SK-N-SH treated with all-trans-retinoic acid at 6 μM for 48 hours (cell line): ENCODE measurements around the gene GLYR1.

Source experiments
- ATAC-seq: fragments of 200-7000 bp; cut with Tn5 transposase; 3 replicates; pipeline ENCODE4 v1.9.1; 2020; ENCODE audit warnings: mild to moderate bottlenecking, moderate library complexity
- ARNTL ChIP-seq: fragments of 450-650 bp; formaldehyde crosslinking; IDR thresholded peaks from 2 replicates; pipeline ENCODE4 v1.5.0; 2020; ENCODE audit warnings: low read depth, mild to moderate bottlenecking, moderate library complexity, borderline replicate concordance
- BACH2 ChIP-seq: fragments of 250-450 bp; sonication (Bioruptor Pico); IDR thresholded peaks from 2 replicates; pipeline ENCODE4 v1.9.0; 2021; ENCODE audit warnings: mild to moderate bottlenecking, borderline replicate concordance
- CSDC2 ChIP-seq: fragments of 250-450 bp; sonication (Bioruptor Pico); IDR thresholded peaks from 2 replicates; pipeline ENCODE4 v1.5.0; 2020; ENCODE audit warnings: mild to moderate bottlenecking, moderate library complexity
- CSRNP3 ChIP-seq: fragments of 250-450 bp; sonication (Bioruptor Pico); IDR thresholded peaks from 2 replicates; pipeline ENCODE4 v1.5.1; 2021; ENCODE audit warnings: mild to moderate bottlenecking, moderate library complexity
- GLIS3 ChIP-seq: fragments of 250-450 bp; sonication (Bioruptor Pico); IDR thresholded peaks from 2 replicates; pipeline ENCODE4 v1.5.0; 2020; ENCODE audit warnings: mild to moderate bottlenecking, moderate library complexity
- ISL1 ChIP-seq: fragments of 250-450 bp; sonication (Bioruptor Pico); IDR thresholded peaks from 2 replicates; pipeline ENCODE4 v2.1.2; 2022; ENCODE audit warnings: mild to moderate bottlenecking, moderate library complexity
- OSR1 ChIP-seq: fragments of 250-450 bp; sonication (Bioruptor Pico); IDR thresholded peaks from 2 replicates; pipeline ENCODE4 v1.8.0; 2022; ENCODE audit warnings: moderate library complexity, mild to moderate bottlenecking, inconsistent platforms
- PATZ1 ChIP-seq: fragments of 250-450 bp; sonication (Bioruptor Pico); IDR thresholded peaks from 2 replicates; pipeline ENCODE4 v1.8.0; 2020; ENCODE audit warnings: mild to moderate bottlenecking, moderate library complexity, borderline replicate concordance
- POU6F1 ChIP-seq: fragments of 250-450 bp; sonication (Bioruptor Pico); IDR thresholded peaks from 2 replicates; pipeline ENCODE4 v1.8.0; 2021; ENCODE audit warnings: low read depth, mild to moderate bottlenecking, moderate library complexity, borderline replicate concordance
- PPARA ChIP-seq: fragments of 250-450 bp; sonication (Bioruptor Pico); IDR thresholded peaks from 2 replicates; pipeline ENCODE4 v1.5.0; 2020; ENCODE audit warnings: mild to moderate bottlenecking, borderline replicate concordance
- RARB ChIP-seq: fragments of 250-450 bp; sonication (Bioruptor Pico); IDR thresholded peaks from 2 replicates; pipeline ENCODE4 v1.8.0; 2021; ENCODE audit warnings: mild to moderate bottlenecking, moderate library complexity
- SNAI2 ChIP-seq: fragments of 250-450 bp; sonication (Bioruptor Pico); IDR thresholded peaks from 2 replicates; pipeline ENCODE4 v1.5.0; 2020; ENCODE audit warnings: mild to moderate bottlenecking, moderate library complexity
- TCF4 ChIP-seq: fragments of 250-450 bp; sonication (Bioruptor Pico); IDR thresholded peaks from 2 replicates; pipeline ENCODE4 v1.8.0; 2021; ENCODE audit warnings: mild to moderate bottlenecking, moderate library complexity, borderline replicate concordance
- TOX ChIP-seq: fragments of 250-450 bp; sonication (Bioruptor Pico); IDR thresholded peaks from 2 replicates; pipeline ENCODE4 v1.8.0; 2021; ENCODE audit warnings: mild to moderate bottlenecking, moderate library complexity, borderline replicate concordance
- ZC3H10 ChIP-seq: fragments of 250-450 bp; sonication (Bioruptor Pico); IDR thresholded peaks from 2 replicates; pipeline ENCODE4 v1.5.1; 2021; ENCODE audit warnings: mild to moderate bottlenecking, moderate library complexity
- ZFP3 ChIP-seq: fragments of 250-450 bp; sonication (Bioruptor Pico); IDR thresholded peaks from 2 replicates; pipeline ENCODE4 v1.5.0; 2020; ENCODE audit warnings: mild to moderate bottlenecking, moderate library complexity
- ZFP30 ChIP-seq: fragments of 450-650 bp; formaldehyde crosslinking; IDR thresholded peaks from 2 replicates; pipeline ENCODE4 v1.5.0; 2022; ENCODE audit warnings: mild to moderate bottlenecking, moderate library complexity
- ZNF565 ChIP-seq: fragments of 450-650 bp; formaldehyde crosslinking; conservative IDR thresholded peaks from 2 replicates; pipeline ENCODE4 v1.5.0; 2020; ENCODE audit warnings: low read depth, mild to moderate bottlenecking, moderate library complexity
- ZNF70 ChIP-seq: fragments of 450-650 bp; formaldehyde crosslinking; IDR thresholded peaks from 2 replicates; pipeline ENCODE4 v1.5.0; 2020; ENCODE audit warnings: mild to moderate bottlenecking, moderate library complexity
- ZNF8 ChIP-seq: fragments of 450-650 bp; formaldehyde crosslinking; IDR thresholded peaks from 2 replicates; pipeline ENCODE4 v1.5.0; 2020; ENCODE audit warnings: mild to moderate bottlenecking, moderate library complexity
- TF ChIP-seq, protein P1 (sequence below): fragments of 250-450 bp; sonication (Bioruptor Pico); IDR thresholded peaks from 2 replicates; pipeline ENCODE4 v1.5.1; 2020; ENCODE audit warnings: low read depth, mild to moderate bottlenecking, moderate library complexity

GLYR1 gene

GRCh38 chr16:4792951-4793513 lies 54.1 kb downstream of the GLYR1 start (continued):
- no peak for TF ChIP-seq CSRNP3
- TF ChIP-seq TCF4 (CRISPR knock-in tag), result no peak
- TF ChIP-seq PATZ1 (CRISPR knock-in tag), result no peak
- TF ChIP-seq ZNF565 (CRISPR knock-in tag), result no peak
- TF ChIP-seq, protein P1, sequence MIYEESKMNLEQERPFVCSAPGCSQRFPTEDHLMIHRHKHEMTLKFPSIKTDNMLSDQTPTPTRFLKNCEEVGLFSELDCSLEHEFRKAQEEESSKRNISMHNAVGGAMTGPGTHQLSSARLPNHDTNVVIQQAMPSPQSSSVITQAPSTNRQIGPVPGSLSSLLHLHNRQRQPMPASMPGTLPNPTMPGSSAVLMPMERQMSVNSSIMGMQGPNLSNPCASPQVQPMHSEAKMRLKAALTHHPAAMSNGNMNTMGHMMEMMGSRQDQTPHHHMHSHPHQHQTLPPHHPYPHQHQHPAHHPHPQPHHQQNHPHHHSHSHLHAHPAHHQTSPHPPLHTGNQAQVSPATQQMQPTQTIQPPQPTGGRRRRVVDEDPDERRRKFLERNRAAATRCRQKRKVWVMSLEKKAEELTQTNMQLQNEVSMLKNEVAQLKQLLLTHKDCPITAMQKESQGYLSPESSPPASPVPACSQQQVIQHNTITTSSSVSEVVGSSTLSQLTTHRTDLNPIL (CRISPR knock-in tag), result no peak
- TF ChIP-seq ZC3H10, result no peak
- TF ChIP-seq, all 23 proteins: peak for 0

GRCh38 chr16:4790871-4791270 lies 56.2 kb downstream of the GLYR1 start:
- ATAC-seq, result no peak
- TF ChIP-seq PATZ1 (CRISPR knock-in tag) (no peak), ARNTL (CRISPR knock-in tag) (no peak), ZNF8 (CRISPR knock-in tag) (no peak), PPARA (CRISPR knock-in tag) (no peak), ISL1 (CRISPR knock-in tag) (no peak), OSR1 (CRISPR knock-in tag) (no peak), RARB (CRISPR knock-in tag) (no peak), ZNF70 (no peak), TOX (no peak), BACH2 (CRISPR knock-in tag) (no peak), TCF4 (CRISPR knock-in tag) (no peak), ZFP30 (CRISPR knock-in tag) (no peak), CSDC2 (CRISPR knock-in tag) (no peak)
- TF ChIP-seq, protein P1 (CRISPR knock-in tag), result no peak
- TF ChIP-seq, all 23 proteins: peak for 0

GRCh38 chr16:4790261-4790660 lies 56.8 kb downstream of the GLYR1 start:
- no peak for ATAC-seq
- TF ChIP-seq GLIS3 (CRISPR knock-in tag) (no peak), RARB (CRISPR knock-in tag) (no peak), ZFP3 (CRISPR knock-in tag) (no peak), ZNF565 (CRISPR knock-in tag) (no peak), ARNTL (CRISPR knock-in tag) (no peak), SNAI2 (CRISPR knock-in tag) (no peak), CSDC2 (CRISPR knock-in tag) (no peak), ZC3H10 (no peak), ZFP30 (CRISPR knock-in tag) (no peak), BACH2 (CRISPR knock-in tag) (no peak), CSRNP3 (no peak), POU6F1 (no peak), ISL1 (CRISPR knock-in tag) (no peak), TOX (no peak)
- TF ChIP-seq, protein P1 (CRISPR knock-in tag), result no peak
